GM19372 (cell line): ENCODE data around the gene PNCK.
"Not testable (repeated sequence)": the region's sequence is repeated elsewhere in the genome, so short reads cannot be mapped to it uniquely, and the experiment has no call there.

ENCODE experiments used
- ATAC-seq: cut with Tn5 transposase; IDR thresholded peaks from one replicate; pipeline ENCODE4 v1.9.1; 2021; ENCODE audit warnings: mild to moderate bottlenecking, low read depth, moderate library complexity; ENCODE audit not compliant: unreplicated experiment

The PNCK gene

DNA sequence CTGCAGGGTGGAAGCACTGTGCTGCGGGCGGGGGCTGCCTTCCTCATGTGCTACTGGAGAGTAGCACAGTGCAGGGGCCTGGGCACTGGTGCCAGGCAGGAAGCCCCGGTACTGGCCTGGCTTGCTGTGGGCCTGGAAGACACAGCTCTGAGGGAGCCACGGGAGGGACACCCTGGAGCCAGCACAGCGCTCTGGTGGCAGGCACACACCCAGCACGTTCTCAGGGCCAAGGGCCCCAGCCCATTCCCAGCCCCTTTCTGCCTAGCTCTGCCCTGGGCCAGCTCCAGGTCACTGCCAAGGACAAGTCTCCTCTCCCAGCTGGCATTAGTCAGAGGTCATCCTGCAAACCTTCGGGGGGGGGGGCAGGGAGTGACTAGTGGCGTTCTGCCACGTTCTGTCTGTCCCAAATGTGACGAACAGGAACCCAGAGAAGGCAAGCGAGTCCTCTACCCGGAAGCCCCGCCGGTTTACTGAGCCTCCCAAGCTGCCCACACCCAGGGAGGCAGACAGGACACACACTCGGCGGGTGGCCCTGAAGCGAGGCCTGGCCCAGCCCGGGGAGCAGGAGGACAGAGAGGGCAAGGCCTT is 26.3 kb upstream of the PNCK start:
- not testable (repeated sequence) for ATAC-seq

- not testable (repeated sequence) for ATAC-seq
These were observed 25.7 kb upstream of the PNCK start for GRCh38 chrX:153699210-153699783.

- no peak for ATAC-seq
These were observed 24.6 kb upstream of the PNCK start for GRCh38 chrX:153697924-153698865.

GRCh38 chrX:153696986-153697722 is 23.5 kb upstream of the PNCK start:
- not testable (repeated sequence) for ATAC-seq

- ATAC-seq: not testable (repeated sequence)
These were observed 22.9 kb upstream of the PNCK start for GRCh38 chrX:153696538-153696937.

GRCh38 chrX:153696100-153696499 is 22.5 kb upstream of the PNCK start:
- no peak for ATAC-seq

DNA sequence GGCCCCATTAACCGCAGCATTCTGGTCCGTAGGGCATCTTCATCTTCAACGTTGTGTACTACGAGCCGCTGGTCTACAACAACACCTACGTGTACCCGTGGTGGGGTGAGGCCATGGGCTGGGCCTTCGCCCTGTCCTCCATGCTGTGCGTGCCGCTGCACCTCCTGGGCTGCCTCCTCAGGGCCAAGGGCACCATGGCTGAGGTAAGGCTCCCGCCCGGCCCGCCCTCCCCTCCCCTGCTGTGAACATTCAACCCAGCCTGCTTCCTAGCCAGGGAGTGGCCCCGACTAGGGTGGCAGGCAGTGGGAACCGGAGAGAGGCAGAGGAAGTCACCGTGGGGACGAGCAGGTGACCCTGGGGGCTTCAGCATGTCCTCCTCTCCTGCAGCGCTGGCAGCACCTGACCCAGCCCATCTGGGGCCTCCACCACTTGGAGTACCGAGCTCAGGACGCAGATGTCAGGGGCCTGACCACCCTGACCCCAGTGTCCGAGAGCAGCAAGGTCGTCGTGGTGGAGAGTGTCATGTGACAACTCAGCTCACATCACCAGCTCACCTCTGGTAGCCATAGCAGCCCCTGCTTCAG is 21.2 kb upstream of the PNCK start:
- ATAC-seq: no peak

- not testable (repeated sequence) for ATAC-seq
These were observed 20.6 kb upstream of the PNCK start for GRCh38 chrX:153694256-153694655.

DNA sequence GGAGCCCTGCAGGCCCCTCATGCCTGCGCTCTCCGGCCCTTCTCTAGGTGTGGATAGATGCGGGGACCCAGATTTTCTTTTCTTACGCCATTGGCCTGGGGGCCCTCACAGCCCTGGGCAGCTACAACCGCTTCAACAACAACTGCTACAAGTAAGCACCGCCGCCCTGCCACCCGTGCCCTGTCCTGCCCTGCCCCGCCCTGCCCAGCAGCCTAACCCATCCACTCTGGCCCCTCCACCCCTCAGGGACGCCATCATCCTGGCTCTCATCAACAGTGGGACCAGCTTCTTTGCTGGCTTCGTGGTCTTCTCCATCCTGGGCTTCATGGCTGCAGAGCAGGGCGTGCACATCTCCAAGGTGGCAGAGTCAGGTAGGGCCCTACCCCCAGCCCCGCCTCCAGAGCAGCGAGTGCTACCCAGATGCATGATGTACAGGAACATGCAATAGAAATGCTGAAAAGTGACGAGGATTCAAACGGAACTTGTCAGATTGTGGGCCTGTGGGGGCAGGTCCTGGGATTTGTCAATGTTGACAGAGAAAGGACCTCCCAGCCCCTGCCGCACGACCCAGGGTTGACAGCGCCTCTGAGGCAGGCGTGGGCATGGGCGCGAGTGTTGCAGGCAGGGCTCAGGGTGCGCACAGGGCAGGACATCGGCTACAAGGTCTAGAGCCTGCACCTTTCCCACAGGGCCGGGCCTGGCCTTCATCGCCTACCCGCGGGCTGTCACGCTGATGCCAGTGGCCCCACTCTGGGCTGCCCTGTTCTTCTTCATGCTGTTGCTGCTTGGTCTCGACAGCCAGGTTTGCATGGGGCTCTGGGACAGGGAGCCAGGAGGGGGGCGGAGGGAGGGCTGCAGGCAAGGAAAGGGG is 19.8 kb upstream of the PNCK start:
- no peak for ATAC-seq

DNA sequence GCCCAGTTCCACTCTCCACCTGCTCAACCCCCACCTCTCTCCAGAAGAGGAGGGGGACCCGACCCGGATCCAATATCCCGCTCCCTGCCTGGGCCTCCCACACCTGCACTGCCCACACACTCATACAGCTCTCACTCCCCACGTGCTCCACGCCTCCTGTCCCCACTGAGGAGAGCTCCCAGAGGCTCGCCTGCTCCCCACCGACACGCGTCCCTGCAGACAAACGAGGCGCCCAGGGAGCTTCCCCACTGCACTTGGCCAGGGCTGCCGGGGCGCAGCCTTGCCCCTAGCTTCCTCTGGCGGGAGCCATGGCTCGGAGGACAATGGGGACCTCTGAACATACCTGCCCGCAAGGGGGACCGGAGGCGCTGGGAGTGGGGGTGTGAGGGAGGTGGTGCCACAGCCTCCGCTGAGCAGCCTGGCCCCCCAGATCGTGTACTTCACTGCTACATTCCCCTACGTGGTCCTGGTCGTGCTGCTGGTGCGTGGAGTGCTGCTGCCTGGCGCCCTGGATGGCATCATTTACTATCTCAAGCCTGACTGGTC is 19.1 kb upstream of the PNCK start:
- no peak for ATAC-seq

DNA sequence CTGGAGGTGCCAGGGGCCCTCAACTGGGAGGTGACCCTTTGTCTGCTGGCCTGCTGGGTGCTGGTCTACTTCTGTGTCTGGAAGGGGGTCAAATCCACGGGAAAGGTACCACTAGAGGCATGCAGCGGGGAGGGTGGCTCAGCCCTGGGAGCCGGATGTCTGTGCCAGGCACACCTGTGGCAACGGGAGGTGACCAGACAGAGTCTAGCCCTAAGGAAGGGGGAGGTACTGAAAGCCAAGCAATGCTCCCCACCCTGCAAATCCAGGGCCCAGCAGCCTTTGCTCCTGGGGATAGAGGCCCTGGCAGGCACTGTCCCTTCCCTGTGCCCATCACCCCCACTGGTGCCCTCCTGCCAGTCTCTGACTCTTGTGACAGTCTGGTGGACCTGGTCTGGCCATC is 18.4 kb upstream of the PNCK start:
- ATAC-seq: no peak

GRCh38 chrX:153691032-153691827 is 17.6 kb upstream of the PNCK start:
- ATAC-seq: not testable (repeated sequence)

GRCh38 chrX:153690466-153690865 is 16.9 kb upstream of the PNCK start:
- ATAC-seq: no peak

GRCh38 chrX:153689654-153690465 is 16.2 kb upstream of the PNCK start:
- ATAC-seq: no peak

DNA sequence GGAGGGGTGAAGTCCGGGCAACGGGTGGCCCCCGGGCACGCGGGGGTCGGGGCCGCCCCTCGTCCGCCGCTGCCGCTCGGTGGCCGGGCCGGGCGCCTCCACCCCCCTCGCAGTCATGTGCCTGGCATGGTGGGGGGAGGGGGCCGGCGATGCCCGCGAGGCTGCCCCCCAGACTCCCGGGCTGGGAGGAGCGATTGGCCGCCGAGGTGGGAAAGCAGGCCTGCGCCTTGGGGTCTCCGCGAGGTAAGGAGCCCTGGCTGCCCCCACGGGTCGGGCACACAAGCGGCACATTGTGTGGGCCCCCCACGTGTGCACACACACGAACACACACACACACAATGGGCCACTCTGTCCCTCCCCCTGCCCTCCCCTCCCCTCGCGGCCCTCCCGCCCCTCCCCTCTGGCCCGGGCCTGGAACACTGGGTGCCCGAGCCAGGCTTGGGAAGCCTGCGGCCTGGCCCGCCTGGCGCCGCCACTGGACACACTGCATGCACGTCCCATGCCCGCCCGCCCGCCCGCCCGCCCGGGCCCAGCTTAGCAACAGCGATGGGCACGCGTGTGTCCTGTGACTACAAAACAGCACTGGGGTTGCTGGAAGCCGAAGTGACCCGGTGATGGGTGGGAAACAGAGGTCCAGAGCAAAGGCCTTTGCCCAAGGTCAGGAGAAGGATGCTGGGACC is 15.4 kb upstream of the PNCK start:
- no peak for ATAC-seq

DNA sequence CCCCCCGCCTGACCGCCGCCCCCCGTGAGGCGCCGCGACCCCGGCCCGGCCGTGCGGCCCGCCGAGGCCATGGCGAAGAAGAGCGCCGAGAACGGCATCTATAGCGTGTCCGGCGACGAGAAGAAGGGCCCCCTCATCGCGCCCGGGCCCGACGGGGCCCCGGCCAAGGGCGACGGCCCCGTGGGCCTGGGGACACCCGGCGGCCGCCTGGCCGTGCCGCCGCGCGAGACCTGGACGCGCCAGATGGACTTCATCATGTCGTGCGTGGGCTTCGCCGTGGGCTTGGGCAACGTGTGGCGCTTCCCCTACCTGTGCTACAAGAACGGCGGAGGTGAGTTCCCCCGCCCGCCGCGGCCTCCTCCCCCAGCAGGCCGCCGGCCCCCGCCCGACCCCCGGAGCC is 14.9 kb upstream of the PNCK start:
- no peak for ATAC-seq

DNA sequence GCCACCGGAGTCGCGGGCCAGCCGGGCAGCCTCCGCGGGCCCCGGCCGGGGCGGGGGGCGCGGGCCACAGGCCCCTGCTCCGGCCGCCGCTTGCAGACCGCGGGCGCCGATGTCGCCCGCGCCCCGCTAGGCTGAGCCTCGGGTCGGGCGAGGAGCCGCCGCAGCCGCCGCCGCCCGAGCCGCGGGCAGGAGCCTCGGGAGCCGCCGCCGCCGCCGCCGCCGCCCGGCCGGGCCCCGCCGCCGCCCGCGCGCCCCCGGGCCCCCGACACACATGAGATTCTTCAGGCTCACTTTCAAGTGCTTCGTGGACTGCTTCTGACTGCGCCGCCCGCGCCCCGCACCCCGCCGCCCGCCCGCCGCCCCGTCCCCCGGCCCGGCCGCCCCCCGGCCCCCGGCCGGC is 14.5 kb upstream of the PNCK start:
- no peak for ATAC-seq
